ENCODE results near the gene GGT6.

GRCh38 chr17:4527566-4528125, 32.7 kb downstream of the GGT6 start:
- TF ChIP-seq POLR2AphosphoS5 (IDR thresholded peaks at IDR 0.05) (no peak), CTCF (IDR thresholded peaks at IDR 0.05) (no peak)
